ENCODE results near the gene CDH23. TPM values are rescaled to one million over a fixed set of nuclear protein-coding genes. Genes with fewer than 3 reads are reported as not detected.

CDH23 gene
- total RNA-seq, 1 experiment from 2014 or later: 0.02 TPM

DNA sequence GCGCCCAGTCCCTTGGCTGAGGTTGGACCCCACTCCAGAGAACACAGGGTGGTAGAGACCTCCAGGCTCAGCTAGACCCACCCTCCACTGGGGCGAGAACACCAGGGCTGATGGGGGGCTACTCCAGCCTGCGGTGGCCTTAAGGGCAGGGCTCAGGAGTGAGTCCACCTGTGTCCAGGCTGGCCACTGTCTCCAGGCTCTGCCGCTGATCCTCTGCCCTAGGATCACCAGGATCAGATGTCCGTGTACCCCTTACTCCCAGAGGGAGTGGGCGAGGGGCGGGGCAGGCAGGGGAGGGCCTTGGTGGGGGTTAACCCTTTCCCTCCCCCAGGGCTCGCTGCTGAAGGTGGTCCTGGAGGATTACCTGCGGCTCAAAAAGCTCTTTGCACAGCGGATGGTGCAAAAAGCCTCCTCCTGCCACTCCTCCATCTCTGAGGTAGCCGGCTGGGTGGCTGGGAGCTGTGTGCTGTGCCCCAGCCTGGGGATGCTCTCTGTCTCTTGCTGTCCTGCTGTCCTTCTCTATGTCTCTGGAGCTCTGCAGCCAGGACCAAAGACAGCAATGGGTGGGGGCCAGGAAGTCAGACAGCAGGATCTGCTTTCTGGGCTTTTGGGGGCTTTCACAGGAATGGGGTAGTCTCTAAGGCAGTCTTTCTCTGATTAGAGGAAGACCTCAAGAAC is 416.3 kb downstream of the CDH23 start:
- H3K4me3 ChIP-seq: no peak overlapping the region
- no peak for DNase-seq
- no peaks in the 10 kb centered on the region for H3K27me3 ChIP-seq
- H3K27ac ChIP-seq: no peak overlapping the region
- H3K9me3 ChIP-seq (replicated peaks): no peaks in the 10 kb centered on the region
- no peaks in the 10 kb centered on the region for H3K4me1 ChIP-seq
- H3K36me3 ChIP-seq: 0 out of 2 replicates have a peak, but pooled peaks cover 3% of the 10 kb centered on the region

DNA sequence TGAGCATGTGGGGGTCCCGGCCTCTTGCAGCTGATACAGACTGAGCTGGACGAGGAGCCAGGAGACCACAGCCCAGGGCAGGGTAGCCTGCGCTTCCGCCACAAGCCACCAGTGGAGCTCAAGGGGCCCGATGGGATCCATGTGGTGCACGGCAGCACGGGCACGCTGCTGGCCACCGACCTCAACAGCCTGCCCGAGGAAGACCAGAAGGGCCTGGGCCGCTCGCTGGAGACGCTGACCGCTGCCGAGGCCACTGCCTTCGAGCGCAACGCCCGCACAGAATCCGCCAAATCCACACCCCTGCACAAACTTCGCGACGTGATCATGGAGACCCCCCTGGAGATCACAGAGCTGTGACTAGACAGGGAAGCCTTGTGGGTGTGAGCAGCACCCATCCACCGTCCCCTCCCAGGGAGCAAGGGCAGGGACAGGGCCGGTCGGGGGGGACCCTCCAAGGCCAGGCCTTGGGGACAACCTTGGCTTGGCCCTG is 418.2 kb downstream of the CDH23 start:
- H3K4me1 ChIP-seq: no peaks in the 10 kb centered on the region
- no peaks in the 10 kb centered on the region for H3K27me3 ChIP-seq
- H3K36me3 ChIP-seq: peaks cover 6% of the 10 kb centered on the region; the same call in 1 of the 2 replicates
- H3K27ac ChIP-seq: no peak overlapping the region
- H3K4me3 ChIP-seq: no peak overlapping the region
- no peaks in the 10 kb centered on the region for H3K9me3 ChIP-seq (replicated peaks)
- no peak for DNase-seq

DNA sequence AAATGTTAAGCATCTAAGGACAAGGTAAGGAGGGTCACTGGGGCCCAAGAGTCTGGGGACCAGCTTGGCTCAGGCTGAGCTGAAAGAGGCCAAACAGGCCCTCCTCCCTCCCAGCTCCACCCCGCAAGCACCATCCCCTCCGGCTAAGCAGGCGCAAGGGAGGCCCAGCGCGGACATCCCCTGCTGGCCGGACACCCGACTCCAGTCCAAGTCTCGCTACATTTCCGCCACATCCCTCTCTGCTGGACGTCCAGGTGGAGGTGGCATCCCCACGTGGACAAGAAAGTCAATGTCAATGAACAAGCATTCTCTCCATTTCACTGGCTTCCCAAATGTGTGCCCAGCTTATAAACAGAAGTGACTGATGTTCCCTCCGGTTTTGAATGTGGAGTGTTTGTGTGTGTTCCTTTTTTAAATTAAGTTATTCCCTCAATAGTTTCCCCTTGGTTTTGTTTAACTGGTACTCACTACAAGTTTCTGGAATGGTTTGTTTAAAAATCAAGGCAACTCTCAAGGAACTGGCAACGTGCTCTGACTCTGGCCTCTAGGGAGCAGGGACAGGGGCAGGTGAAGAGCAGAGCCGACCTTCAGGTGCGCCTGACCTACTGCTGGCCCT is 418.9 kb downstream of the CDH23 start:
- no peak overlapping the region for H3K27ac ChIP-seq
- peaks cover 6% of the 10 kb centered on the region; the same call in 1 of the 2 replicates for H3K36me3 ChIP-seq
- H3K9me3 ChIP-seq (replicated peaks): no peaks in the 10 kb centered on the region
- H3K27me3 ChIP-seq: no peaks in the 10 kb centered on the region
- no peaks in the 10 kb centered on the region for H3K4me1 ChIP-seq
- DNase-seq: no peak
- H3K4me3 ChIP-seq: no peak overlapping the region

DNA sequence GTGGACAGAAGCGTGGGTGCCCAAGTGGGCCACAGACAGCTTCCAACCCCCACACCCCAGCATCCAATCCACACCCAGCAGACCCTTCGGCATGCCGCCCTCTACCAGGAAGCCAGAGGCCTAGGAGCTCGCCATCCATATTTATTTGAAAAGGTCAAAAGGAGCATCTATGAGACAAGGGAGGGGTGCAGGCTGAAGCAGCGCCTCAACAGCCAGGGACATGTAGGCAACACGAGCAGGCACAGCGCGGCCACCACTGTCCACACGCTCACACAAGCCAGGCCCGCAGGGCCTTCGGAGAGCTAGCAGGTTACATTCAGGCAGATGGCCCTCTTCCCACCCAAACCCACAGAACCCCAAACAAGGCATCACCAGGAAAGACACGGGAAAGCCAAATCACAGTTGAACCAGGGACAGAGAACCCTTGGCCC is 419.7 kb downstream of the CDH23 start:
- no peaks in the 10 kb centered on the region for H3K4me1 ChIP-seq
- H3K4me3 ChIP-seq: no peak overlapping the region
- H3K27me3 ChIP-seq: no peaks in the 10 kb centered on the region
- no peak for DNase-seq
- H3K36me3 ChIP-seq: peaks cover 6% of the 10 kb centered on the region; the same call in 1 of the 2 replicates
- H3K27ac ChIP-seq: no peak overlapping the region
- H3K9me3 ChIP-seq (replicated peaks): no peaks in the 10 kb centered on the region

DNA sequence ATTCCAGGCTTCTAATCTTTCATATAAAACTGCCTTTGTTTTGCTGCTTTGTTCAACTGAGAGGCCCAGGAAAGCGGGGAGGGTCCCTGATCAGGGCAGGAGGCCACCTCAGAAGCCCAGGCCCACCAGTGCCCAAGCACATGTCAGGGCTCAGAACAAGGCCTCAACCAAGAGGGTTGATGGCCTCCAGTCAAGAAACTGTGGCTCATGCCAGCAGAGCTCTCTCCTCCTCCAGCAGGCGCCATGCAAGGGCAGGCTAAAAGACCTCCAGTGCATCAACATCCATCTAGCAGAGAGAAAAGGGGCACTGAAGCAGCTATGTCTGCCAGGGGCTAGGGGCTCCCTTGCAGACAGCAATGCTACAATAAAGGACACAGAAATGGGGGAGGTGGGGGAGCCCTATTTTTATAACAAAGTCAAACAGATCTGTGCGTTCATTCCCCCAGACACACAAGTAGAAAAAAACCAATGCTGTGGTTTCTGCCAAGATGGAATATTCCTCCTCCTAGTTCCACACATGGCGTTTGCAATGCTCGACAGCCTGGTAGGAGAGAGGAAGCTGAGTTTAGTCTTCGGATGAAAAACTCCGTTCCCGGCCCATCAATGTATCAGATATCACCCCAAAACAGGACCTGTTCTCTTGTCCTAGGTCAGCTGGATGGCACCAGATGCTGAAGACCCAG is 420.4 kb downstream of the CDH23 start:
- Histone ChIP-seq H3K4me1 (no peaks in the 10 kb centered on the region), H3K27me3 (no peaks in the 10 kb centered on the region), H3K36me3 (peaks cover 6% of the 10 kb centered on the region; the same call in 1 of the 2 replicates), H3K4me3 (no peak overlapping the region), H3K27ac (no peak overlapping the region), H3K9me3 (replicated peaks) (no peaks in the 10 kb centered on the region)
- no peak for DNase-seq

DNA sequence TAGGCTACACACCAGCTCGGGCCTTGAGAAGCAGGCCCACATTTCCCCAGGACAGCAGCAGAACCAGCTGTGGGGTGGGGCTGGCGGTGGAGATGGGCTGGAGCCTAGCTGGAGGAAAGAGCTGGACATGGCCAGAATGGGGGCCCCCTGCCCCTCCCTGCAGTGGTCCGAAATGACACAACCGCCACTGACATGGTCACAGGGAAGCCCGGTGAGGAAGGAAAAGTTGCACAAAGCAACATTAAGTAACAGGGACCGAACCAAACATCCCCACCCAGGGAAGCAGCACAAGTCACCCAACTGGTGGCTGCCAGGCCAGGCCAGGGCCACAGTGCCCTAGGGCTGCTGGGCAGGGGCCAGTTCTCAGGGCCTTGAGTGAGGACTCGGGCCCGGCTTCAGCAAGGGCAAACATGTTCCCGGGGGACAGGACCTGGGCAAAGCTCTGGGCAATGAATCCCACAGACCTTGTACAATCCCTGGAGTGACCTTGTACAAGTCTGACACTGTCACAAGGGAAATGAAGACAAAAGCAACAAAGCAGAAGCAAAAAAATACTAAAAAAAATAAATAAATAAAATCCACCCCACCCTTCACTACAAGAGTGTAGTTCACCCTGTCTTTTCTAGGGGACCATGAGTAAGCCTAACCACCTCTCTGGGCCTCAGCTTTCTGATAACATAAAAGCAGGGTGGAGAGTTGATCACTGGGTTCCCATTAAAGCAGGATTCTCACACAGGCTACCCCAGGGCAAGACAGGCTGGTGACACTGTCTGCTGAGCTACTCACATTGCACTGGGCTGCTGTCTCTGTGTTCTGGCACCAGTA is 421.3 kb downstream of the CDH23 start:
- DNase-seq: no peak
- Histone ChIP-seq H3K27me3 (no peaks in the 10 kb centered on the region), H3K9me3 (replicated peaks) (no peaks in the 10 kb centered on the region), H3K4me3 (no peak overlapping the region), H3K27ac (no peak overlapping the region), H3K36me3 (peaks cover 6% of the 10 kb centered on the region; the same call in 1 of the 2 replicates), H3K4me1 (no peaks in the 10 kb centered on the region)

DNA sequence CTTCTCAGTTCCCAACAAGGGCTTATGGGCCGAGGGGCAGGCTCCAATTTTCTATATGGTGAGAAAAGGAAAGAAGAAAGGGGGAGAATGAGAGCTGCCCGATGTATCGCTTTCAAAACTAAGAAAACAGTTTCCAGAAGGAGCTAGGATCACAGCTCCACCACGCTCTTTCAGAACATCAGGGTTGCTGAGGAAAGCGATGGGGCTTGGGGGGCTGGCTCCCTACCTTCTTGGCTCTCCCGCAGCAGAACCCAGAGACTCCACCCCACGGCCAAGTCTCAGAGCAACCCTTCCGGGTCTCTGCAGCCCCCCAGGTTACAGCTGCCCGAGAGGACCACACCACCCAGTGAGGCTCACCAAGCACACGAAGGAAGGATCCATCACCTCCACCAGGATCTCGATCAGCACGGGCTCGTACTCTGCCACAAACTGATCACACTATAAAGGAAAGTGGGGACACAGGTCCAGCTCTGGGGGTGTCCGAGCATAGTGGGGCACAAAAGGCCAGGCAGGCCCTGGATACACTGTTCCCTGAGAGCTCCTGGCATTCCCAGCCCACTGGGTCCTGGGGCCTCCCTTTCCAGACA is 422.0 kb downstream of the CDH23 start:
- Histone ChIP-seq H3K36me3 (peaks cover 6% of the 10 kb centered on the region; the same call in 1 of the 2 replicates), H3K27me3 (no peaks in the 10 kb centered on the region), H3K27ac (no peak overlapping the region), H3K9me3 (replicated peaks) (no peaks in the 10 kb centered on the region), H3K4me1 (no peaks in the 10 kb centered on the region), H3K4me3 (no peak overlapping the region)
- no peak for DNase-seq

DNA sequence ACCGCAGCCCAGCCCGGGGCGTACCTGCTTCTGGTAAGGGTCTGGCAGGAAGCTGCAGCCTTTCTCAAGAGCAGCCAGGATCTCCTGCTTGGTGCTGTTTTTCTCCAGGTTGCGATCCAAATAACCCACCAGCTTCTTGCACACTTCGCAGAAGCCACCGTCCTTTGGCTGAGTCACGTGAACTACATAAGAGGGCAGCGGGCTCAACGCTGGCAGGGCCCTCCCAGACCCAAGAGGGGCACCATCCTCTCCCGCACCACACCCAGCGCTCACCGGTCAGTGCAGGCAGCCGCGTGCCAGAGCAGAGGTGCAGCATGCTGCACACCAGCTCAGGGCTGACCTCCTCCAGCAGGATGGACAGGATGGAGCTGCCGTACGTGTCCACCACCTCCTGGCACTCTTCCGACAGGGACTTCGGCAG is 422.7 kb downstream of the CDH23 start:
- H3K9me3 ChIP-seq (replicated peaks): no peaks in the 10 kb centered on the region
- no peak for DNase-seq
- H3K36me3 ChIP-seq: peaks cover 6% of the 10 kb centered on the region; the same call in 1 of the 2 replicates
- H3K27me3 ChIP-seq: no peaks in the 10 kb centered on the region
- no peak overlapping the region for H3K27ac ChIP-seq
- H3K4me1 ChIP-seq: no peaks in the 10 kb centered on the region
- H3K4me3 ChIP-seq: no peak overlapping the region

DNA sequence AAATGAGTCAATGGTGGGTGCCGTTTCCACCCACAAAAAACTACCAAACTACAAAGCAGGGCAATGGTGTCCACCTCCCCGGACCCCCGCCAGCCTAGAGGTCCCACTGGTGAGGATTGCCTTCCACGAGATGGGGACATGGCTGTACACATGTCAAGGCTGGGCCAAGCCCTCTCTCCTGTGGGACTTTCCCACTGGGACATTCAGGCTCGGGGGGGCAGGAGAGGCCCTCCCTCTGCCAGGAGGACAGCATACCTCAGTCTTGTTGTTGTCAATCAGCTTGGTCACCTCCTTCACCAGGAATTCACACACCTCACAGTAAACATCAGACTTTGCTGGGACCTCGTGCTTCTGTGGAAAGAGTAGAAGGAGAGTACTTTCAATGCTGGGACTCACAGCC is 423.3 kb downstream of the CDH23 start:
- Histone ChIP-seq H3K9me3 (replicated peaks) (no peaks in the 10 kb centered on the region), H3K36me3 (peaks cover 6% of the 10 kb centered on the region; the same call in 1 of the 2 replicates), H3K4me1 (no peaks in the 10 kb centered on the region), H3K4me3 (no peak overlapping the region), H3K27me3 (no peaks in the 10 kb centered on the region), H3K27ac (no peak overlapping the region)
- DNase-seq: no peak

DNA sequence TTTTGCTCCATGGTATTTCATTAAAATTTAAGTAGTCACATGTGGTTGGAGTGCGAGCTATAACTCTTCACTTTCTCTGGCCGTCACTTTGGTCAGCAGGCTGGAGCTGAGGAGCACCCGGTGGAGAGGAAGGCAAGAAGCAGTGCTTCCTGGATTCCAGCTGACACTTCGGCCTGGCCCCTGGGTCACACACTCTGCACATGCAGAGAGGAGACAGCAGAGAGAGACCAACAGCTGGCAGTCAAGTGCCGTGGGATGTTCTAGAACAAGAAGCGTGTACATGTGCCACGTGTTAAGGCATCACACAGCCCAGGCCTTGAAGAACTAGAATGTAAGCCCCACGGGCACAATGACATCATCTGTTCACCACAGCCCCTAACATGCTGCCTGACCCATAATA is 424.2 kb downstream of the CDH23 start:
- H3K36me3 ChIP-seq: peaks cover 11% of the 10 kb centered on the region; the same call in 1 of the 2 replicates
- no peak for DNase-seq
- H3K27ac ChIP-seq: no peak overlapping the region

DNA sequence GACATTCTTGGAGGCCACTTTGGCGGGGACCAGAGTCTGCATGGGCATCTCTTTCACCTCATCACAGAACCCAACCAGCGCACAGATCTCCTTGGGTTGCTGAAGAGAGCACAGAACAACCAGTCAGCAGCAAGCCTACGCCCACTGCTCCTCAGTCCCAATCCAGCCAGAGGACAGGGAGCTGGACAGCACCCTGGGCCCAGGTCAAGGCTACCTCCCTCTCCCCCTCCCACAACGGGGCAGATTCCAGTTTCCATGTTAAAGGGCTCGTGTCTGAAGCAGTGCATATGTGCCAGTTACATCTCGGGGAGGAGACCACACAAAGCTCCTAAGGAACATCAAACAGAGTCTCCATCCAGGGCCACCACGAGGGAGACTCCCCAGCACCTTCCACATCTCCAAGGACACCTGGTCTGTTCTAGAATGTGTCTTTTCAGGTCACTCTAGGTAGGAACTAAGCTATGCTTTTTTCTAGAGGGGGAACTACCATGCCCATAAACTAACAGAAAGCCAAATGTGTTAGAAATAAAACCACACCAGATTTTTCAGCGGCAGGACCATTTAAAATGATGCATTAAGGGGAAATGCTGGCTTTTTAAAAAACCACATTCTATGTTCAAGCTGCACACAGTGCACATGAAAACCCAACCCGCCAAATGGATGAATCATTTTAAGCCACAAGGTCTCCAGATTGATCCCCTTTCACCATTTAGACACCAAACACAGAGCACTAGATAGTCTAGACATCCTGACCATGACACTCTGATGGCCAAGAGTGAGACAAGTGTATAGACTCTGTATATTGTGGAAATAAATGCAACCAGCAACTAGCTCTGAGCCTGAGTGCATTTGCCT is 425.4 kb downstream of the CDH23 start:
- no peak overlapping the region for H3K27ac ChIP-seq
- no peaks in the 10 kb centered on the region for H3K27me3 ChIP-seq
- DNase-seq: no peak
- H3K4me1 ChIP-seq: no peaks in the 10 kb centered on the region
- H3K9me3 ChIP-seq (replicated peaks): no peaks in the 10 kb centered on the region
- peaks cover 8% of the 10 kb centered on the region; the same call in 1 of the 2 replicates for H3K36me3 ChIP-seq
- H3K4me3 ChIP-seq: no peak overlapping the region

More for the DNA sequence above, 424.2 kb downstream of the CDH23 start:
- Histone ChIP-seq H3K4me3 (no peak overlapping the region), H3K4me1 (no peaks in the 10 kb centered on the region), H3K27me3 (no peaks in the 10 kb centered on the region), H3K9me3 (replicated peaks) (no peaks in the 10 kb centered on the region)

DNA sequence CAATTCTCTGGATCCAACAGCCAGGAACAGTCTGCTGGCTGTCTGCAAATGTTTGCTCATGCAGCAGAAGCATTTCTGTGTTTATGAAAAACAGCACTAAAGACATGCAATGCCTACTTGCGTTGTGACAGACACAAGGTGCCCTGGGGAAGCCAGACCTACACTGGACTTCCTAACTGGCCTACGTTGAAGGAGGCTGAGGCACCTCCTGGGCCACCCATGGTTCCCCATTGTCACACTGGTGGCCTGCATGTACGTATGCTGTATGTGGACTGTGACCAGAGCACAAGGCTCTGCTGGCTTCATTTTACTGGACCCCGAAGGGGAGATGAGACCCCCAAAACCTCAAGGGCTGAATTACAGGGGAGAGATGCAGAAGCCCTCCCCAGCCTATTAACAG is 426.6 kb downstream of the CDH23 start:
- H3K27ac ChIP-seq: no peak overlapping the region
- H3K4me1 ChIP-seq: no peaks in the 10 kb centered on the region
- H3K9me3 ChIP-seq (replicated peaks): no peaks in the 10 kb centered on the region
- no peaks in the 10 kb centered on the region for H3K27me3 ChIP-seq
- peaks cover 7% of the 10 kb centered on the region; the same call in 1 of the 2 replicates for H3K36me3 ChIP-seq
- H3K4me3 ChIP-seq: no peak overlapping the region
- no peak for DNase-seq

DNA sequence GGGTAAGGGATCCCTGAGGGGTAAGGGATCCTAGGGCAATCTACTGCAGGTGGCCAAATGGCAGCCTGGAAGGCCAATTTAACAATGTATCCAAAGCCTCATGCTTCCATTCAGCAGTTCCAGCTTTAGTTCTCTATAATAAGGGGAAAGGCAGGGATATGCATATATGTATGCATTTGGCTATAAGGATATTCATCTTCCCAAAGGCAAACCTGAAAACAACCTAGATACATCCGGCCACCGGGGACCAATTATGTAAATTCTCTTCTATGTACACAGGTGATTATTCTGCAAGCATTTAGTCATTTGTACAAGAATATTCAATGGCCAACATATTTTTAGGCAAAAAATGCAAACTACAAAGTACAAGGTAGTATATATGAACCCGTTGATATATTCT is 427.6 kb downstream of the CDH23 start:
- Histone ChIP-seq H3K27ac (no peak overlapping the region), H3K4me1 (no peaks in the 10 kb centered on the region), H3K9me3 (replicated peaks) (no peaks in the 10 kb centered on the region), H3K27me3 (no peaks in the 10 kb centered on the region), H3K36me3 (peaks cover 9% of the 10 kb centered on the region; the same call in 1 of the 2 replicates), H3K4me3 (no peak overlapping the region)
- DNase-seq: no peak
